Activated T-cell treated with anti-CD3 and anti-CD28 coated beads, Interleukin-2, amount 50 U/mL, for 48 hours (primary cell): ENCODE results near the gene GPR153.
"Not testable (repeated sequence)": the region's sequence is repeated elsewhere in the genome, so short reads cannot be mapped to it uniquely, and the experiment has no call there.

Experiments
- DNase-seq, 2 experiments: peaks; one replicate each; pipeline ENCODE4 v3.0.0-alpha.2; 2020

GPR153 gene

DNA sequence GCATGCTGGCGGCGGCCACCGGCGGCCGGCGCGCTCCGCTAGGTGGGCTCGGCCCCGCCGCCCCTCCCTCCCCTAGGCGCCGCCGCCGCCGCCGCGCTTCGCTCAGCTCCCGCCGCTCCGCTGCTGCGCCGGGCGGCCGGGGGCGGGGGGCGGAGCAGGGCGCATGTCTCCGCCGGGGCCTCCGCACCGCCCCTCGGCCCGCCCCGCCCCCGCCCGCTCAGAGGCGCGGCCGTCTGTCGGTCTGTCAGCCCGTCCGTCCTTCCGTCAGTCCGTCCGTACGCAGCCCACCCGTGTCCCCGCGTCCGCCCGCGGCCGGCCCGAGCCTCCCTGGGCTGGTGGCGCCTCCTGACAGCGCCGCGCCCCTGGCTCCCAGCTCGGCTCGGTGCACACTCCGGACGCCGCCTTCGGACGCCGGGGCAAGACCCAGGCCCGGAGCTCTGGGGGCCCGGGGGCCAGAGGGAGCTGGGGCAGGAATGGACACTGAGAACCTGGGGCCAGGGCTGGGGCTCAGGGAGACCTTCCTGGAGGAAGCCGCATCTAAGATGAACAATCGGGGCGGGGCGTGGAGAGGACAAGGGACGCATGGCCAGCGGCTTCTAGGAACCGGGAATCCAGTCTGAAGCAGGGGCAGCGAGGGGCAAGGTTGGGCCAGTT is at the start of gene GPR153:
Gene GPR153, minus strand, starts transcription at position 138 of the 654 bp plus-strand sequence. CDS start 6,193 bp downstream, outside the sequence.
- DNase-seq = peak; percentile 49 to 69

DNA sequence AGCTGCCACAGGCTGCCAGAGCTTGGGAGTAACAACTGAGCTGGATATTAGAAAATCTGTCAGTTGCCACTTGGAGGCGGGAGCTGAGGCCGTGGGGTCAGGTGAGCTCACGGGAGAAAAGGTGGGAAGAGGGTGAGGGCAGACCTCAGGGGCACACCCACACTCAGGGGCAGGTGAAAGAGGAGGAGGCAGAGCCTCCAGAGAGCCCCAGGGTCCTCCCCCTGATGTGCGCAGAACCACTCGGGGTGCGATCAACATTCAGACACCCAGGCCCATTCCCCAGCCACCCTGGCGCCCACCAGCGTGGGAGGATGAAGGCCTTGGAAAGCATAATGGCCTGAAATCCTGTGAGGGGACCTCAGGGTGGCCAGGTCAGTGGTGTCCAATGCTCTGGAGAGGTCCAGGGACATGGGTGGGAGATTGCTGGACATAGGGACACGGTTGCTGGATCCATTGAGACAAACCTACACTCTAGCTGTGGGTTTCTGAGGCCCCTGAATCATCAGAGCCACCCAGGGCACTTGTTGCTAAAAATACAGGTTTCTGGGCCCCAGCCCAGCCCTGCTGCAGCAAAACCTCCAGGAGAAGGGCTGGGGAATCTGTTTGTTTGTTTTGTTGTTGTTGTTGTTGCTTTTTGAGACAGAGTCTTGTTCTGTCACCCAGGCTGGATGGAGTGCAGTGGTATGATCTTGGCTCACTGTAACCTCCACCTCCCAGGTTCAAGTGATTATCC is 49.4 kb upstream of the GPR153 start:
- no peak for DNase-seq

DNA sequence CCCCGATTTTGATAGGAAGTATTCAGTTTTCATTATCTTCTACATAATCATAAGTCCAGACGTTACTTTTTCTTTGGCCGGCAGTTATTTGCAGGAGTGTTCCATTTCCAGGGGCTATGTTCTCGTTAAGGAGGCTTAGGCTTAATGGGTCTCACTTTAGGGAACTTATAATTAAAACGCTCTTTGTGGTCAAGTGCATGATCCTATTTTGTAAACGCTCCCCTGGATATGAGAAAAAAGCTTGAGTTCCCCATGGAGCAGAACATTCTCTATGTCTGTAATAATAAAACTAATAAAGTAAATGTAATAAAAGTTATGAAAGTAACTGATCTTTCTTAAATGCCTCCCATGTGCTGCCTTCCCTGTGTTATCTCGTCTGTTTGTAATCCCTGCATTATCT is 48.7 kb upstream of the GPR153 start:
- DNase-seq = no peak

DNA sequence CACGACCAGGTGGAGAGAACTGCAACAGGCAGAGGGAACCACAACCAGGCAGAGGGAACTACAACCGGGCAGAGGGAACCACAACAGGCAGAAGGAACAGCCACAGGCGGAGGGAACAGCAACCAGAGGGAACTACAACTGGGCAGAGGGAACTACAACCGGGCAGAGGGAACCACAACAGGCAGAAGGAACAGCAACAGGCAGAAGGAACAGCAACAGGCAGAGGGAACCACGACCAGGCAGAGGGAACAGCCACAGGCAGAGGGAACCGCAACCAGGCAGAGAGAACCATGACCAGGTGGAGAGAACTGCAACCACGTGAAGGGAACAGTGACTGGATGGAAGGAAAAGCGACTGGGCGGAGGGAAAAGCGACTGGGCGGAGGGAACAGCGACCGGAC is 47.6 kb upstream of the GPR153 start:
- DNase-seq = no peak

DNA sequence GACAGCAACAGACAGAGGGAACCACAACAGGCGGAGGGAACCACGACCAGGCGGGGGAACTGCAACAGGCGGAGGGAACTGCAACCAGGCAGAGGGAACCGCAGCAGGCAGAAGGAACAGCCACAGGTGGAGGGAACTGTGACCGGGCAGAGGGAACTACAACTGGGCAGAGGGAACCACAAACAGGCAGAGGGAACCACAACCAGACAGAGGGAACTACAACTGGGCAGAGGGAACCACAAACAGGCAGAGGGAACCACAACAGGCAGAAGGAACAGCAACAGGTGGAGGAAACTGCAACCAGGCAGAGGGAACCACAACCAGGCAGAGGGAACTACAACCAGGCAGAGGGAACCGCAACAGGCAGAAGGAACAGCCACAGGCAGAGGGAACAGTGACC is 46.8 kb upstream of the GPR153 start:
- not testable (repeated sequence) for DNase-seq

DNA sequence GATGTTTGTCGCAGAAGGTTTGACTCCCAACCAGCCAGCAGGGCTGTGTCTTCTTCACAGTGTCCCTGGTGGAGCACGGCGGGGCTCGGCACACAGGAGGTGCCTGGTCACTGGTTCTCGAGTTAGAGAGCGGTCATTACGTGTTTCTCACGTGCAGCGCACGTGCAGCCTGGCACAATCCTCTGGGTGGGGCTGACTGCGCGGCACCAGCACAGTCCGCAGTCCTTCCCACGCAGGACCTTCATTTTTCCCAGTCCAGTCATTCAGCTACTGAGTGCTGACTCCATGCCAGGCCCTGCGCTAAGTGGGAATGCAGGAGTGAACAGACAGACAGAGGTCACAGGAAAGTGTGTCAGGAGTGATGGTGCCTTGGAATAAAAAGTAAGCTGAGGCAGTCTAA is 46.2 kb upstream of the GPR153 start:
- DNase-seq = no peak

DNA sequence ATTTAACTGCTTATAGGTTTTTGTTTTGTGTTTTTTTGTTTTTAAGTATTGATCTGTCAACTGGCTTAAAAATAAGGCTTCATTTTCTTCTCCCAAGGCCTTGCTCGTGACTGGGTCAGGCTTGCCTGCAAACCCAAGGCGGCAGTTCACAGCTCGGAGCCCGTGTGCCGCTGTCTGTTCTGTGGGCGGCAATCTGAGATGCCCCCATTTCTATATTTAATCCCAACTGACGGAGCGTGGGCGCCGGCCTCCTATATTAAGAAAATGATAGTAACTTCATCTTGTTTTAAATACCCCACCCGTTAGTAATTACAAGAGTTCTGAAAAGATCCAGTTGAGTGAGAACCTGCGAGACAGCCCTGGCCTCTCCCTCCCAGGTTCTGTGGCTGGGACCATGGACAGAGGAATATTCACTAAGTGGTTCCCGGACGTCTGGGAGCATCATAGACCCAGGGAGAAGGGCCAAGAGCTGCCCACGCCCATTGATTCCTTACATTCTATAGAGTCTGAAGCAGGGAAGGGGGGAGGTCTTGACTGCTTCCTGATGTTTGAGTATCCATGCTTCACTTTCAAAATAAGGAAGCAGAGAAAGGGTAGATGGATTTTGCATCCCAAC is 42.6 kb upstream of the GPR153 start:
- DNase-seq = no peak

DNA sequence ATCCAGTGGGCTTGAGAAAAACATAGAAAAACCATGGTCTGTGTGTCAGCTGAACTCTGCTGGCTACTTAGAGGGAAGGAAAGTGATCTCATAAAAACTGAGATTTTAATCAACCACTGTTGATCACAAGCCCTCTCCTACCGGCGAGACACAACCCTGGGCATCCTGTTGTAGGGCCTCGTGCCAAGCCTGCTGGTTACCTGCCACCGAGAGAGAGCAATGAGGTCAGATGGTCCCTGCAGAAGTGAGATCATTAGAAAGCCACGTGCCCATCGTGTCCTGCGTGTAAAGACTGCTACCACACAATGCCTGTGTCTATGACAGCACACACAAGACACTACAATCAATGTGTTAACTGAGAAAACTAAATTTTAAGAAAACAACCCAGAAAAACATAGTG is 41.7 kb upstream of the GPR153 start:
- no peak for DNase-seq

DNA sequence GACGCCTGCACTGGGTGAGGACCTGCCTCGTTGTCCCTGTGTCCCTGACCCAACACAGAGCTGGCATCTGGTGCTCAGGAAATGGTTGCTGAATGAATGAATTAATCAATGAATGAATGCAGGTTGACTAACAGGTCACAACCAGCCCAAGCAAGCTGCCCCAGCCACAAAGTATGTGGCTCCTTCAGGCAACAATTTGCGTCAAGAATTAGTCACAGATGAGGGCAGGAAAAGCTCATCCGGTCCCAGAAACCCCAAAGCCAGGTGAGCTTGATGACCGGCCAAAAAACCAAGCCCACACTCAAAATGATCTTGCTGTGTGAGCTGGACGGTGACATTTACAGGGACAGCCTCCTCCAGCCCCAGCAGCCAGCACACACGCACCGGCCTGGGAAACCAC is 40.6 kb upstream of the GPR153 start:
- no peak for DNase-seq

DNA sequence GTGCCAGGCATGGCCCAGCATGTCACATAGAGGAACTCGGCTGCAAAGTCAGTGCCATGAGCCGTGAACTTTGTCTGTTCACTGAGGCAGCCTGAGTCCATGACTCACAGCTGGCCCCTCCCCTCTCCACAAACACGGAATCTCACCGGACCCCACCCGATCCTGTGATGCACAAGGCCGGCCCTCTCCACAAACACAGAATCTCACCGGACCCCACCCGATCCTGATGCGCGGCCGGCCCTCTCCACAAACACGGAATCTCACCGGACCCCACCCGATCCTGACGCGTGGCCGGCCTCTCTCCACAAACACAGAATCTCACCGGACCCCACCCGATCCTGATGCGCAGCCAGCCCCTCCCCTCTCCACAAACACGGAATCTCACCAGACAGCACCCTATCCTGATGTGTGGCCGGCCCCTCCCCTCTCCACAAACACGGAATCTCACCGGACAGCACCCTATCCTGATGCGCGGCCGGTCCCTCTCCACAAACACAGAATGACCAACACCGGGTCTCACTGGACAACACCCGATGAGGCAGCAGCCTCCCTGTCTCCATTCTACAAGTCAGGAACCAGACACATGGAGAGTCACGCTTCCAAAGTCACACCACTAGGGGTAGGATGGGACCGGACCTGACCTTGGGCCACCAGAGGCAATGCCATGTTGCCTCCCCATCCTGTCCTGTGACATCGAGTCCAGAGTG is 39.6 kb upstream of the GPR153 start:
- DNase-seq = no peak

DNA sequence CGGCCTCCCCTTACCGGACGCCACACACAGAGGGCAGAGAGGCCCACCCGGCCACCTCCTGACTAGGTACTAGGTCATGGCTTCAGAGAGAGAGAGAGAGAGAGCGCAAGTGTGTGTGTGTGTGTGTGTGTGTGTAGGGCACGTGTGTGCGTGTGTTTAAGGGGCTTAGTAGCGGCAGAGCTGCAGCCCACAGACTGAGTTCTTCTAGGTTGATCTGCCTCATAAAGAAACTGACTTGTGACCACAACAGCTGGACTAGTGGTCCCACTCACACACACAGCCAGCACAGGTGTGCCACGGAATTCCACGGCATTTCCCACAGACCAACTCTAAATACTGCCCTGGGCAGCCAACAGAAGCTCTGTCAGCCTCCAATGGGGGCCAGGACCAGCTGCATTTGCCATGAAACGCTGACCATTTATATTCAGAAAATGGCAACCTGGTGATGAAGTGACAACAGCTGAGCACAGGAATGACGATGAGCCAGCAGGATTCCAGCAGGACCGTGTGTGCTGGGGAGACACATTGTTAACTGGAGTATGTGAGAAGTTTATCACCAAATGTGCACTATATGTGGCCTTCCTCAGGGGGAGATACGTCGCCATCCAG is 38.8 kb upstream of the GPR153 start:
- no peak for DNase-seq

DNA sequence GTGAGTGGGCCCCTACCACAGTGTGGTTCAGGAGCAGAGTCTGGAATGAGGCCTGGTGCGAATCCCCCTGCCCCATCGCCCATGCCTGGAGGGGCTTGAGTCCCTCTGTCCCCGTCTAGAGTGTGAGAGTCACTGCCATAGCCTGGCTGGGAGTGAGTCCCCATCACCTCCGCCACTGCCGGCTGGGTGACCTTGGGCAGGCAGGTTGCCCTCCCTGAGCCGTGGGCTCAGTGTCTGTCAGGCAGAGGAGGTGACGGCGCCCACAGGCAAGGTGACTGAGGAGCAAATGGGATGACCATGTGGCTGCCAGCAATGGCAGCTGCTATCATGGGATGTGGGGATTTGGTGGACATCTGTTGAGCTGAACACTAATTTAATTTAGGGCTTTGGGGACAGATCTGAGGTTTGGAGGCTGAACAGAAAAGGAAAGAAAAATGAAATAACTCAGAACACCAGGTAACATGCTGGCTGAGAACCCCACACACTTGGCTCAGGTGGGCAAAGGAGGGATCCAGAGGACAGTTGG is 38.1 kb upstream of the GPR153 start:
- DNase-seq = no peak

DNA sequence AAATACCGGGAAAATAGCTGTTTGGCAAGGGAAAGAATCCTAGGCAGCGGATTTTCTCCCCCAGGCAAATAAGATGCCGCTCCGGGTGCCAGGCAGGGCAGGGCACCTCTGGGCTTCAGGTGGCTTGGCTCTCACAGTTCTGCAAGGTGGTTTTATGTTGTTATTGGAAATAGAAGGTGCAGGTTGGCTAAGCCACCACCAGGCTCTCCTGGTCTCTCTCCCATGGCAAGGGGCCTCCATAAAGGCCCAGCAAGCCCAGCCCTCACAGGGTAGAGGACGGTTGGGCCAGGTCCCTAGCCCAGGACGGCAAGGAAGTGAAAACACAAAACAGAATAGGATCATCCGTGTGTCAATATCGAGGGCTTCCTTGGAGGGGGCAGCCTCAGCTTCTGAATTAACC is 37.6 kb upstream of the GPR153 start:
- DNase-seq = no peak

DNA sequence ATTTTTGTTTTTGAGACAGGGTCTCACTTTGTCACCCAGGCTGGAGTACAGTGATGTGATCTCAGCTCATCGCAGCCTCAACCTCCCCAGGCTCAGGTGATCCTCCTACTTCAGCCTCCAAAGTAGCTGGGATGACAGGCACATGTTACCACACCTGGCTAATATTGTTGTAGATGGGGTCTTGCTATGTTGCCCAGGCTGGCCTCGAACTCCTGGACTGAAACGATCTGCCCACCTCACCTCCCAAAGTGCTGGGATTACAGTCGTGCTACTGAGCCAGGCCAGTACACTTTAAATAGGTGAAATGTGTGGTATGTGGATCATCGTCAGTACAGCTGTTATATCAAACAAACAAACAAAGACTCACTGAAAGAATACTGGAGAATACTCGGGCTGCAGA is 35.0 kb upstream of the GPR153 start:
- DNase-seq = no peak

DNA sequence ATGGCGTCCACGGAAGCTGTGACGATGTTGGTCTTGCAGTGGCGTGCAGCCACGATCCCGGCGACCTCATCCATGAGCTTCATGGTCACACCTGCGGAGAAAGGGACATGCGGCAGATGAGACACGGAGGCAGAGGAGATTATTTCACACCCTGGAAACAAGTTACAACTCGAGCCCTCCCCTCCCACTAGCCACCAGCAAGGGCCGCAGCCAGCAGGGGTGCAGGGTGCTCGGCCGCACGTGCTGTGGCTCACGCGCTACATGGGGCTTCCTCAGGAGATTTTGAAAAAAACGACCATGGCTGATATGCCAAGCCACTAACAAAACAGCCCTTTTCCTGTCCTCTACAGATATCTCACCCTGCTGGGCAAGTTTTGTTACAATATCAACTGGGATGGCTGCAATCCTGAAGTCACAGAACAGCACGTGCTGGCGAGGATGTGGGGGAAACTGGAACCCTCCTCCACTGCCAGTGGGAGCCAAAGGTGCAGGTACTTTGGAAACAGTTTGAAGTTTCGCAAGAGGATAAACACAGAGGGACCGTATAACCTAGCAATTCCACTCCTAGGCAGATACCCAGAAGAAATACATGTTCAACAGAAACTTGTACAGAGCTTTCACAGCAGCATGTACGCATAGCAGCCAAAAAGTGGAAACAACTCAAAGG is 34.1 kb upstream of the GPR153 start:
- DNase-seq = no peak

DNA sequence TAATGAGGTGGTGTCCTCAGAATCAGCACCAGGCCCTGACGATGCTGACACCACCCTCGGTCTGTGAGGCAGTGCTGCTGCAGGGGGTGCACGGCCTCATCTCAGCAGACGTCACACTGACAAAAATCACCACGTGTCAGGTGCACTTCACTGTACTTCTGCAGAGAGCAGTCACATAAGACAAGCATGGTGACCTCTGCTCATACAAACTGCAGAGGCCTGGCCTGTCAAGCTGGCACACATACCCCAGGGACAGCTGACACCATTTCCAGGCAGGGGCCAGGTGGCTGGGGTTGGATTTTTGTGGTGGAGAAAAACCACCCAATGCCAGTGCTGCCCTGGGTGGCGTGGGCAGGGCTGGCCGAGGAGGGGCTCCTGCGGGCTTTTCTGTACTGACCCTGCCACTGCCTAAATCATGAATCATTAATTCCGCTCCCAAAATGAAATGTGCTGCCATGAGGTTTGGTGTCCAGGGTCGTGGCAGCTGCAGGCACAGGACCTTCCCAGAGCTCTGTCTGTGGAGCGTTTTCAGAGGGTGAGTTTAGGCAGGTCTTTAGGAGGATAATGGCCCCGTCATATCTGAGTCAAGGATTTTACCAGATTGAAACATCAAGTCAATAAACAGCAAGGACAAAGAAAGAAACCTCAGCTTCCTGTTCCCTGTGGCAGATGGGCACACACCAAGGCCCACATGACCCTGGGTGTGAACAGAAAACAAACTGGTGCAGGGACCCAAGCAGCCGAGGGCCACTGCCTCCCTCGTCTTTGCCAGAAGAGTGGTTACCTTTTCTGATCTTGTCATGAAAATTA is 33.4 kb upstream of the GPR153 start:
- DNase-seq = no peak

DNA sequence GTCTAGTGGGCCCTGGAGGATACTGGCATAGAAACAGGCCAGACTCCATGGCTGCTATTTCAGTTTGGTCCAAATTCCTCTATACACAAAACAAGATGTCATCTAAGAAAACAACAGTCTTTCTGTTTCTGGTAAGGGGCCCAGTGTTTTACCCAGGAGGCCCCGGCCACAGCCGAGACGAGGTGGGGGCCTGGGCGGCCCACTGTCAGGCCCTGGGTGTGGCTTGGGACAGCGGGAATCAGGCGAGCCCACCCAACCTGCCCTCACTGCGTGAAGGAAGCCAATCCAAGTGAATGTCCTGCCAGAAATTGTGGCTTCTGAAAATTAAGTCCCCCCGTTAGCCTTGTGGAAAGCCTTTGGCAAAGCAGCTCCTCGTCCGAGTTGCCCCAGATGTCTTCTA is 31.2 kb upstream of the GPR153 start:
- no peak for DNase-seq

DNA sequence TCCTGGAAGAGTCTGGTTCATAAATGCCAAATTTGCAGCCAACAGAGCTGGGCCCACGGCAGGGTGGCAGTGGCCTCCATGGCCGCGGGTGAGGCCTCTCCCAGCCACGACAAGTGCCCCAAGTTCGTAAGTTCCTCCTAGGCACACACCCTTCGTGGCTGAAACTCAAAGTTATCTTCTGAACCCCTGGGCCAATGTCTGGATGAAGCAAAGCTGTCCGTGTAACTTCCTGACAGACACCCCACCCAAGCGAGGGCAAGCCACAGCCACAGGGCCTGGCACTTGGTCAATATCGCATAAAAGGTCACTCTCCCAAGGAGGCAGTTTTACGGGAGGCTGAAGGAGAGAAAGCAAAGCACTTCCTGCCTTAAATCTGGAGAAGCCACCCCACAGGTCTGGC is 27.8 kb upstream of the GPR153 start:
- no peak for DNase-seq

DNA sequence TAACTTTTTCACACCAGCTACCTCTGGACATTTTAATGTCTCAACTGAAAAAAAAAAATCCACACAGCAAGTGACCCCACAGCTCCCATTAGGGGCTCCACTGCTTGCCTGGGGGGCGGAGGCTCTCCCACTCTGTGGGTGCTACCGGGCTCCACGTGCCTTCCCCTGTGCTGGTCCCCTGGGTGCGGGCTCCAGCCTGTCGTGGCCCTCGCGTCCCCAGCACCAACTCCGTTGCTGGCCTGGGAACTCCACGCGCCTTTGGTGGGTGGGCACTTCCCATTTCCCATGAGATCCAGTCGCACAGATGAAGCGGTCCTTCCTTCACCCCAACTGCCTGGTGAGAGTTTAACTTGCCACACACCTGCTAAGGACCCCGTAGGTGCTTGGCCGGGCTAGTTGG is 27.1 kb upstream of the GPR153 start:
- no peak for DNase-seq

DNA sequence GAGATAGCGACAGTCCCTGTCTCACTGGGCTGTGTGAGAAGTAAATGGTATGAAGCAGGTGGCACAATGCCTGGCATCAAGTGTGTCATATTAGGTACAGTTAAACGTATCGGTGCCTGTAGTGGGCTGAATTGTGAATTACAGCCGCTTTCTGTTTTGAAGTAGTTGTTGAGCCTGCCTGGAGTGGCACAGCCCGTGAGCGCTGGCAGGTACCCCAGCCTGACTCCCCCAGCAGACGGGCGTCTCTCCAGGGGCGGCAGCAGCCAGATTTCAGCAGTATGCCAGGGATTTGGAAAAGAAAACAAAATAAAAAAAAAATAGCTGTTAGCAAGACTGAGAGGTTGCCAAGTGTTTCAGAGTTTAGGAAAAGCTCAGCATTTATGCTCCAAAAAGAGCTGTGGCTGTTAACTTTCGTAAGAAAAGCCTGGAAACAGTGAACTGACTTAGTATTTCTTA is 26.6 kb upstream of the GPR153 start:
- no peak for DNase-seq

DNA sequence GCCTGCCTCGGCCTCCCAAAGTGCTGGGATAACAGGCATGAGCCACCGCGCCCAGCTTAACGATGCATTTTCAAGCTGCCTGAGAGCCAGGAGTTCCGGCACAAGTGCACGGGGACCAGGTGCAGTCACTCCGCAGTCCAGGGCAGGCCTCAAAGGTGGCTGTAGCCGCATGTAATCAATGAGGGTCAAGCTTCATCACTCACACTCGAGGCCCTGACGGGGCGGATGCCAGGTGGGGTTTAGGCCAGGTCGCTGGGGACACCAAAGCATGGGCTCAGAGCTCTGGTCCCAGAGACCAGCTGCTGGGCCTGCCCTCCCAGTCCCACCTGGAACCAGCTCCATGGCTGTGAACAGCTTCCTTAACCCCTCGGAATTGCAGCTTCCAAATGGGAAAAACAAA is 26.1 kb upstream of the GPR153 start:
- no peak for DNase-seq
